Mucosa of stomach (tissue), 1 donor: Measurements from ENCODE around the gene FBXO3.
"Not testable (repeated sequence)": the region's sequence is repeated elsewhere in the genome, so short reads cannot be mapped to it uniquely, and the experiment has no call there.

Experiments used
- H3K27me3 ChIP-seq: one replicate; pipeline ENCODE4 v1.7.0; 2013; ENCODE audit warnings: mild to moderate bottlenecking, low read length; ENCODE audit not compliant: control insufficient read depth, insufficient read depth
- H3K36me3 ChIP-seq: one replicate; pipeline ENCODE4 v1.7.0; 2013; ENCODE audit warnings: low read length; ENCODE audit not compliant: control insufficient read depth, insufficient read depth
- H3K4me1 ChIP-seq: one replicate; pipeline ENCODE4 v1.7.0; 2013; ENCODE audit warnings: mild to moderate bottlenecking, low read length; ENCODE audit not compliant: control insufficient read depth, insufficient read depth
- H3K4me3 ChIP-seq: one replicate; pipeline ENCODE4 v1.7.0; 2013; ENCODE audit warnings: low read length
- H3K9ac ChIP-seq: one replicate; pipeline ENCODE4 v1.7.0; 2013; ENCODE audit warnings: mild to moderate bottlenecking, low read length, moderate library complexity
- H3K9me3 ChIP-seq: one replicate; pipeline ENCODE4 v1.7.0; 2013; ENCODE audit warnings: mild to moderate bottlenecking, low read length, moderate library complexity; ENCODE audit not compliant: control insufficient read depth
- donor health status: Pancreatic carcinoma.

FBXO3 gene

DNA sequence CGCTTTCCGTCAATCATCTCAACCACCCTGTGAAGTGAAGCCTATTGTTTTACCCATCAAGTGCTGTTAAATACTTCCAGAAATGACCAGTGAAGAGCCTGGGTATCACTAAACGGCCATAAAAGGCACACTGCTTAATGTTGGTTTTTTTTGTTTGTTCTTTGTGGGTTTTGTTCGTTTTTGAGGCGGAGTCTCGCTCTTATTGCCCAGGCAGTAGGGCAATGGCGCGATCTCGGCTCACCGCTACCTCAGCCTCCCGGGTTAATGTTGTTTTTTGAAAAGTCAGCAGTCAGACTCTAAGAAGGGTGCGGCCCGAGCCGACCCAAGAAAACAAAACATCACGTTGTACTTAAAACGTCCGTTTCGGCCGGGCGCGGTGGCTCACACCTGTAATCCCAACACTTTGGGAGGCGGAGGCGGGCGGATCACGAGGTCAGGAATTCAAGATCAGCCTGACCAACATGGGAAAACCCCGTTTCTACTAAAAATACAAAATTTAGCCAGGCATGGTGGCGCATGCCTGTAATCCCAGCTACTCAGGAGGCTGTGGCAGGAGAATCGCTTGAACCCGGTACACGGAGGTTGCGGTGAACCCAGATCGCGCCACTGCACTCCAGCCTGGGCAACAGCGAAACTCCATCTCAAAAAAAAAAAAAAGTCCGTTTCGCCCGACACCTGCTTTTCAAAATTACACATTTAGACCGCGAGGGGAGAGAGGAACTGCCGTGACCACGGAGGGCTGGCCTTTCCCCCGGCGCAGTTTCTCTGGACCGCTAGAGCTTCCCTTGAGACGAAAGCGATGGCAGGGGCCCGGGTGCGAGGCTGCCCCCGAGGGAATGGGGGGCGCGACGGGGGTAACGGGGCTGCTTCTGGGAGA is 38.8 kb downstream of the FBXO3 start:
- Histone ChIP-seq H3K27me3 (no peaks in the 10 kb centered on the region), H3K9me3 (no peaks in the 10 kb centered on the region), H3K4me1 (peaks cover 37% of the 10 kb centered on the region), H3K36me3 (no peaks in the 10 kb centered on the region), H3K9ac (peak overlapping the region; percentile 91), H3K4me3 (peak overlapping the region; percentile 17)

DNA sequence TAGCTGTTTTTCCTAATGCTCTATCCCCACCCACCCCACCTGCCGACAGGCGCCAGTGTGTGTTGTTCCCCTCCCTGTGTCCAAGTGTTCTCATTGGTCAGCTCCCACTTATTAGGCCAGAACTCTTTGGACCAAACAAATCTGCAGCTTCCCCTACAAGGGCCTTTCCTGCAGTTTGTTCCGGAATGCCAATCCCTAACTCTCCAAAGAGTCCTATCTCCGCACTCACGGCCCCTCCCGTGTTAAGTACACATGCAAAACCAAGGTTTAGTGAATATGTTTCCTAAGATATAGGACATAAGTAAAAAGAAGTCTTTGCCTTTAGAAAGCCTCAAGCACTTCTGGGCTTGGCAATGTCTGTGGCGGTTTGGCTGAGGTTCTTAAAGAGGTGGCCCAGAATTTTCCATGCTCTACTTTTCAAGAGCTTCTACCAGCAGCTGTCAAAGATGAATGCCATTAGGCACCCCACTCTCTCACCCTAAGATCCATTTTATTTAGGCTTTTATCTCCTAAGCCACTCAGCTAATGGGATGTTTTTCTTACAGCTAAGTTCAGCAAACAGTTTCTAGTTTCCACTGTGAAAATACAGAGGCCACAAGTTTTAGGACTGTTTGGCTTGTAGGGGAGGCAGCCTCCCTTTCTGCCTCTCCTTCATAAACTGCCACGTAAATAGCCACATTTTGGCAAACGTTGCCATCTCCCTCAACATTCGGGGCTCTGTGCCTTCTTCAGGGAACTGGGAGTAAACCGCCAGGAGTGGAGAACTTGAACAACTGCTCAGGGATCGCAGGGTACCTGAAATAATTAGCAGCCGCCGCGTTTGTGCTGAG is 39.7 kb downstream of the FBXO3 start:
- Histone ChIP-seq H3K36me3 (no peaks in the 10 kb centered on the region), H3K4me3 (peak overlapping the region; percentile 17), H3K27me3 (no peaks in the 10 kb centered on the region)

DNA sequence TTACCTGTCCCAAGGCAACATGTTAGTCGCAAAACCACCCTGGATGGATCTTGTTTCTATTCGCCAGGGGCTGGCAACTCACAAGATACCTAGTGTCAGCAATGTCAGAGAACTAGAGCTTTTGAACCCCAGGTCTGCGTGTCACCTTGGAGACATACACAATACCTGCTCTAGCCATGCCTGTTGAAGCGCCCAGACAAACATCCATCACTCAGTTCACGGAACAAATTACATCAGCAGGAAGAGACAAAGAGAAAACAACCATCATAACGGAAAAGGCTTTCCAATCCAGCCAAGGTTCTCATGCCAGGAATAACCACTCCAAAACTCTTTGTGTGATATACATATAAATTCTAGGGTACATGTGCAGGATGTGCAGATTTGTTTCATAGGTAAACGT is 40.3 kb downstream of the FBXO3 start:
- peaks cover 37% of the 10 kb centered on the region for H3K4me1 ChIP-seq
- H3K27me3 ChIP-seq = no peaks in the 10 kb centered on the region
- H3K4me3 ChIP-seq = no peak overlapping the region
- no peak overlapping the region for H3K9ac ChIP-seq
- H3K36me3 ChIP-seq = no peaks in the 10 kb centered on the region
- H3K9me3 ChIP-seq = no peaks in the 10 kb centered on the region

More for the DNA sequence above, 39.7 kb downstream of the FBXO3 start:
- Histone ChIP-seq H3K9ac (peak overlapping the region; percentile 91), H3K4me1 (peaks cover 37% of the 10 kb centered on the region), H3K9me3 (no peaks in the 10 kb centered on the region)

DNA sequence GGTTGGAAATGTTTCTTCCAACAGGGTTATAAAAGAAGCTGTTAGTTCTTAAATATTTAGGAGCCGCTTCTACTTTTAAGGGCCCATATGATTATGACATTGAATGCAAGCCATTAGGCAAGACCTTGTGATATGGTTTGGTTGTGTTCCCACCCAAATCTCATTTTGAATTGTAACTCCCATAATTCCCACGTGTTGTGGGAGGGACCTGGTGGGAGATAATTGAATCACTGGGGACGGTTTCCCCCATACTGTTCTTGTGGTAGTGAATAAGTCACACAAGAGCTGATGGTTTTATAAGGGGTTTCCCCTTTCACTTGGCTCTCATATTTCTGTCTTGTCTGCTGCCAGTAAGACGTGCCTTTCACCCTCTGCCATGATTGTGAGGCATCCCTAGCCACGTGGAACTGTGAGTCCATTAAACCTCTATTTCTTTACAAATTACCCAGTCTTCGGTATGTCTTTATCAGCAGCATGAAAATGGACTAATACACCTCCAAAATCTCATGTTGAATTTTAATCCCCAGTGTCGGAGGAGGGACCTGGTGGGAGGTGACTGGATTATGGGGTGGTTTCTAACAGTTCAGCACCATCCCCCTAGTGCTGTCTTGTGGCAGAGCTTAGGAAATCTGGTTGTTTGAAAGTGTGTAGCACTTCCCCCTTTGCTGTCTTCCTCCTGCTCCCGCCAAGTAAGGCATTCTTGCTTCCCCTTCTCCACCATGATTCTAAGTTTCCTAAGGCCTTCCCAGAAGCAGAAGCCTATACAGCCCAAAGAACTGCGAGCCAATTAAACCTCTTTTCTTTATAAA is 42.4 kb downstream of the FBXO3 start:
- Histone ChIP-seq H3K4me1 (peaks cover 28% of the 10 kb centered on the region), H3K9ac (no peak overlapping the region), H3K36me3 (no peaks in the 10 kb centered on the region), H3K4me3 (no peak overlapping the region), H3K27me3 (no peaks in the 10 kb centered on the region), H3K9me3 (no peaks in the 10 kb centered on the region)

DNA sequence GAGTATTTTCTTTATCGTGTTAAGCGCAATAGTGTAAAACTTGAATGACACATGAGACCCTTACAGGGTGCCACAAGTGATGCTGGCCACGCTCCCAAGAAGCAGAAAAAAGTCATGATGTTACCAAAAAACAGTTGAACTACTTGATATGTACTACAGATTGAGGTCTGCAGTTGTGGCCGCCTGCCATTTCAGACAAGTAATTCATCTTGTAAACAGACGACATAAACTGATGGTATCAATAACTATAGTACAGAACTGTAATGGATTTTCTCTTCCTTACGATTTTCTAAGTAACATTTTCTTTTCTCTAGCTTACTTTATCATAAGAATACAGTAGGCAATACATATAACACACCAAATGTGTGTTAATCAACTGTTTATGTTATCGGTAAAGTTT is 43.6 kb downstream of the FBXO3 start:
- no peaks in the 10 kb centered on the region for H3K27me3 ChIP-seq
- no peak overlapping the region for H3K9ac ChIP-seq
- H3K36me3 ChIP-seq = no peaks in the 10 kb centered on the region
- peaks cover 24% of the 10 kb centered on the region for H3K4me1 ChIP-seq
- H3K9me3 ChIP-seq = no peaks in the 10 kb centered on the region
- H3K4me3 ChIP-seq = no peak overlapping the region

DNA sequence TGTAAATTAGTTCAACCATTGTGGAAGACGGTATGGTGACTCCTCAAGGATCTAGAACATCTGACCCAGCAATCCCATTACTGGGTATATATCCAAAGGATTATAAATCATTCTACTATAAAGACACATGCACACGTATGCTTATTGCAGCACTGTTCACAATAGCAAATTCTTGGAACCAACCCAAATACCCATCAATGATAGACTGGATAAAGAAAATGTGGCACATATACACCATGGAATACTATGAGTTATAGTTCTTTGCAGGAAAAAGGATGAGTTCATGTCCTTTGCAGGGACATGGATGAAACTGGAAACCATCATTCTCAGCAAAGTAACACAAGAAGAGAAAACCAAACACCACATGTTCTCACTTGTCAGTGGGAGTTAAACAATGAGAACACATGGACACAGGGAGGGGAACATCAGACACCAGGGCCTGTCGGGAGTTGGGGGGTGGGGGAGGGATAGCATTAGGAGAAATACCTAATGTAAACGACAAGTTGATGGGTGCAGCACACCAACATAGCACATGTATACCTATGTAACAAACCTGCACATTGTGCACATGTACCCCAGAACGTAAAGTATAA is 45.2 kb downstream of the FBXO3 start:
- H3K9ac ChIP-seq, H3K9me3 ChIP-seq, H3K27me3 ChIP-seq, H3K4me3 ChIP-seq, H3K36me3 ChIP-seq: not testable (repeated sequence)
- H3K4me1 ChIP-seq = peaks cover 29% of the 10 kb centered on the region

DNA sequence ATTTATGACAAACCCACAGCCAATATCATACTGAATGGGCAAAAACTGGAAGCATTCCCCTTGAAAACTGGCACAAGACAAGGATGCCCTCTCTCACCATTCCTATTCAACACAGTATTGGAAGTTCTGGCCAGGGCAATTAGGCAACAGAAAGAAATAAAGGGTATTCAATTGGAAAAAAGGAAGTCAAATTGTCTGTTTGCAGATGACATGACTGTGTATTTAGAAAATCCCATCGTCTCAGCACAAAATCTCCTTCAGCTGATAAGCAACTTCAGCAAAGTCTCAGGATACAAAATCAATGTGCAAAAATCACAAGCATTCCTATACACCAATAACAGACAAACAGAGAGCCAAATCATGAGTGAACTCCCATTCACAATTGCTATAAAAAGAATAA is 46.8 kb downstream of the FBXO3 start:
- not testable (repeated sequence) for H3K36me3 ChIP-seq
- H3K4me1 ChIP-seq = peaks cover 31% of the 10 kb centered on the region

DNA sequence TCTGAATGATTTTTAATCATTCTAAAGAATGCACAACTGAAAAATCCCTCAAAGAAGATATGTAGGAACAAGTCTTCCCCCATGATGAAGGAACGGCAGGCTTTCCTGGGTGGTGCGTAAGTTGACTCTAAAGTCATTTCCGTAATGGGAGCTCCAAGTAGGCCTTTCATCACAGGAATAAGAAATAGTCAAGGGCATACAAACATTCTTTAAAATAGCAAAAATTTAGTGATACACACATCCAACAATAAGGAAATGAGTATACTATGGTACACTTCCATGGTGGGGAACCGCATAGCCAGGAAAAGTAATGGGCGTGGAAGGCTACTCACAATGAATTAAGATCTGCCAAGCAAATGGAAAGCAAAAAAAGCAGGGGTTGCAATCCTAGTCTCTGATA is 48.8 kb downstream of the FBXO3 start:
- H3K9me3 ChIP-seq = no peaks in the 10 kb centered on the region
- H3K4me3 ChIP-seq = no peak overlapping the region
- H3K36me3 ChIP-seq = peaks cover 10% of the 10 kb centered on the region
- no peak overlapping the region for H3K9ac ChIP-seq
- H3K4me1 ChIP-seq = peaks cover 35% of the 10 kb centered on the region
- H3K27me3 ChIP-seq = no peaks in the 10 kb centered on the region

More for the DNA sequence above, 46.8 kb downstream of the FBXO3 start:
- H3K4me3 ChIP-seq, H3K9me3 ChIP-seq, H3K27me3 ChIP-seq, H3K9ac ChIP-seq: not testable (repeated sequence)

DNA sequence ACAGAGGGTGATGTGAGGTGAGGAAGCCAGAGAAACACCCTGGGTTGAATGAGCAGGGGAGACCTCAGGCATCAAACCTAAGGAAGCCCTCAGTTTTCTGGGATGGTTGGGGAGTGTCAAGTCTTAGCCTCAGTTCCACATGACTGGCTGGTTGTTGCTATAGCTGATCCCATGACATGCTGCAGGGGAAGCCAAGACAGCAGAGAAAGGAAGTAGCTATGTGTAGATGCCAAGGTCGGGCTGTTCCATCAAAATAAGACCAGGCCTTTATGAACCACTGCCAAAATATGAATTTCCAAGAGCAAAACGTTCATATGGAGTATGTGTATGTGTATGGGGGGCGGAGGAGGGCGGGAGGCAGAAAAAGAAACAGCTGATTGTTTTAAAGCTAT is 49.7 kb downstream of the FBXO3 start:
- H3K4me3 ChIP-seq = no peak overlapping the region
- no peaks in the 10 kb centered on the region for H3K27me3 ChIP-seq
- H3K4me1 ChIP-seq = peaks cover 35% of the 10 kb centered on the region
- no peak overlapping the region for H3K9ac ChIP-seq
- H3K36me3 ChIP-seq = peaks cover 10% of the 10 kb centered on the region
- H3K9me3 ChIP-seq = no peaks in the 10 kb centered on the region

DNA sequence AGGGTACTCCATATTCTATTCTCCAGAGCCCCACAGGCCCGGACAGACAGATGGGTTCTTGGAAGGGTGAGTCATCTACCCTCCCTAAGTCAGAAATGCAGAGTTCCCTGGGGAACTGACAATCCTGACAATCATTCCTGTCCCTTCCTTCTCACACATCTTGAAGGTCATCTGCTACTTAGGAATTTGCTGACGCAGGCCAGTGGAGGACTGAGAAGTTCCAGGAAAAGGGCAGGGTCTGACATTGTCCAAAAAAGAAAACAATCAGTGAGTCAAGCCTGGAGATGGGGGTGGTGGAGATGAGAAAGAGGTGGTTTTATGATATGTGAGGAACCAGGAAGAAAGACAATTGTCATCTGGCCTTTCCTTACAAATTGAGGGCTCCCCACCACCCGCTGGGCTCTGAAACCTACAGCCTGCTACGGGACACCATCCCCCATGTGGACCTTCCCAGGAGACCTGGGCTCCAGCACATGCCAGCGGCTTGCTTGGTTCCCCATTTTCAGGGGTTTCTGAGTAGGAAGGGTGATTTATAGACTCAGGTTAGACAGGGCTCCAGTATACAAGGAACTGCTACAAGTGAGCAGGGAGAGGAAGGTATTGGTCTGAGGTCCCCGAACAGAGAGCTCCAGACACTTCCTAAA is 51.0 kb downstream of the FBXO3 start:
- Histone ChIP-seq H3K9me3 (no peaks in the 10 kb centered on the region), H3K4me3 (no peak overlapping the region), H3K36me3 (peaks cover 10% of the 10 kb centered on the region), H3K9ac (no peak overlapping the region), H3K4me1 (peaks cover 35% of the 10 kb centered on the region), H3K27me3 (no peaks in the 10 kb centered on the region)

DNA sequence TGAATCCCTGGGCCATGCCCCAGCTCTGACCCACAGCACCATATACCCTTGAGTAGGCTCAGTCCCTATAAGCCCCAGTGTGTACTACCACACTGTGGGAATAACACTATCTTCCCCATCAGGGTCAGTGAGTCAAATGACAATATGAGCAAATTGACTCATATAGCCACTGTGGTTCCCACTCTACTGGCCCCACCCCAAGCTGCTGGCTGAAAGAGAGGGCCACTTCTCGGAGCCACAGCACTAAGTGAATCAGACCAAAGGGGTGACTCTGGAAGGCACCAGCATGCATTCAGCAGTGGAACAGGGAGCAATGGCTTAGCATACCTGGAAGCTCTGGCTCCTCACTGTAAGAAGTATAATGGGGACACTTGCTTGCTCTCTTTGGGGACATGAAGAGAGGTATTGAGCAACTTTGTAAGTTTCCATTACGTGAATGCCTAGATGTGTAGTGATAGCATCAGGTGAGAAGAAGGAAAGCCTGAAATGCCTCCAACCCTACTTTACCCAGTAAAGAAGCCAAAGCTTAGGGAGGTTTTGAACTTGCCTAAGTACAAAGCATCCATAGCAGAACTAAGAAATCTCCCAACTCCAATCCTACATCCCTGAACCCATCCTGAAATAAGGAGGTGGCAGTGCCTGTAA is 51.6 kb downstream of the FBXO3 start:
- Histone ChIP-seq H3K4me1 (peaks cover 35% of the 10 kb centered on the region), H3K9me3 (no peaks in the 10 kb centered on the region), H3K27me3 (no peaks in the 10 kb centered on the region), H3K36me3 (peaks cover 10% of the 10 kb centered on the region), H3K9ac (no peak overlapping the region), H3K4me3 (no peak overlapping the region)
